Activated naive CD4-positive, alpha-beta T cell treated with anti-CD3 and anti-CD28 coated beads for 36 hours (primary cell): ENCODE results near the gene TXNRD1. TPM values are rescaled to one million over a fixed set of nuclear protein-coding genes. Genes with fewer than 3 reads are reported as not detected.
"Not testable (repeated sequence)": the region's sequence is repeated elsewhere in the genome, so short reads cannot be mapped to it uniquely, and the experiment has no call there.

Experiments used
- CTCF ChIA-PET: fragments of 350-600 bp; sonication (Branson Sonifier 250); formaldehyde crosslinking; loops from one replicate; lab custom pipeline; 2021; ENCODE audit warnings: antibody characterized with exemption; lab: Charles Lee
- DNase-seq: peaks from one replicate; pipeline ENCODE4 v3.0.0-alpha.2; 2020
- H3K27ac Mint-ChIP-seq: one replicate; pipeline ENCODE4 v1.8.0; 2021; ENCODE audit warnings: mild to moderate bottlenecking, mixed read lengths
- H3K27me3 Mint-ChIP-seq: one replicate; pipeline ENCODE4 v1.8.0; 2021; ENCODE audit warnings: low read depth, mixed read lengths
- H3K36me3 Mint-ChIP-seq: one replicate; pipeline ENCODE4 v1.8.0; 2021; ENCODE audit warnings: low read depth, mixed read lengths
- H3K4me1 Mint-ChIP-seq: one replicate; pipeline ENCODE4 v1.8.0; 2021; ENCODE audit warnings: low read depth, mixed read lengths
- H3K4me3 Mint-ChIP-seq: one replicate; pipeline ENCODE4 v1.8.0; 2021; ENCODE audit warnings: mild to moderate bottlenecking, moderate library complexity, mixed read lengths
- H3K9me3 Mint-ChIP-seq: one replicate; pipeline ENCODE4 v1.8.0; 2021; ENCODE audit warnings: mixed read lengths
- intact Hi-C: fragments of 100-400 bp; cut with micrococcal nuclease; formaldehyde crosslinking; loops from one replicate; pipeline ENCODE4 v1.15.1; 2023
- total RNA-seq, 2 experiments: library from RNA; stranded (reverse); gene quantifications; one replicate each; pipeline ENCODE4 v1.2.3, GENCODE V29; 2021

Gene TXNRD1
- total RNA-seq: 10 to 100 TPM; 86.0 to 86.9 TPM

DNA sequence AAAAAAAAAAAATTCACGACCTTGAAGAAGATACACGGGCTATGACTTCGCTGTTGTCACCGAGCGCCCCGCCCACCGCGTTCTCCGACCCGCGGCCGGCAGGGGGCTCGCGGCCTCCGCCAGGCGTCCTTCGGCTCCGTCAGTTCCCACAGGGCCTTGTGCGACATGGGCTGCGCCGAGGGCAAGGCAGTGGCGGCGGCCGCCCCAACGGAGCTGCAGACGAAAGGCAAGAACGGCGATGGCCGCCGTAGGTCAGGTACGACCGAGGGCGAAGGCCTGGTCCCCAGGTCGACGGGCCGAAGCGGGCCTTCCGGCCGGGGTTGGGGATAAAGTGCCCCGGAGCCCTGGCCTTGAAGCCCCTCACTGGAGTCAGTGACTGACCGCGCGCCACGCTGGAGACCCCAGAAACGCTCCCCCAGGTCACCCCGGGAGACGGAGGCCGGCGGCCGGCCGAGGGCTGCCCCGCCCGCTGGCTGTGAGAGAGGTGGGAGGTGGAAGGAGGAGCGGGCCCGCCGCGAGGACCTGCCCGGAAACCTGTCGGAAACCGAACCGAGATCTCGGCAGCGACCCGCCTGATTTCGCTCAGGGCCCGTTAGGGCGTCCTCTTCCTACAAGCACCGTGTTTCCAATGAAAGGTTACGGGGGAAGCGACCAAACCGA is at the start of gene TXNRD1:
Gene TXNRD1 (plus strand): TSS at position 142 of the 660 bp plus-strand sequence. CDS start 24 bp downstream, at position 166.
- Mint-ChIP-seq H3K4me1 (peaks cover 39% of the 10 kb centered on the region), H3K4me3 (peak within 1 kb of the TSS; percentile 65), H3K27ac (no peak within 1 kb of the TSS), H3K27me3 (no peaks in the 10 kb centered on the region), H3K36me3 (no peaks in the 10 kb centered on the region), H3K9me3 (no peaks in the 10 kb centered on the region)
- intact Hi-C loops: loop anchor here (1.0 to 10.0 kb wide), 10 partner anchors 73 to 838 kb away; partner anchors contain the start of genes CHST11, EID3 and SLC41A2
- DNase-seq: peak; percentile 88
- CTCF ChIA-PET: interaction anchor here (0.5 to 1.8 kb wide), 12 partner anchors 16 to 725 kb away, joined by 3 to 8 read pairs (median 4); partner anchors contain the start of gene EID3

DNA sequence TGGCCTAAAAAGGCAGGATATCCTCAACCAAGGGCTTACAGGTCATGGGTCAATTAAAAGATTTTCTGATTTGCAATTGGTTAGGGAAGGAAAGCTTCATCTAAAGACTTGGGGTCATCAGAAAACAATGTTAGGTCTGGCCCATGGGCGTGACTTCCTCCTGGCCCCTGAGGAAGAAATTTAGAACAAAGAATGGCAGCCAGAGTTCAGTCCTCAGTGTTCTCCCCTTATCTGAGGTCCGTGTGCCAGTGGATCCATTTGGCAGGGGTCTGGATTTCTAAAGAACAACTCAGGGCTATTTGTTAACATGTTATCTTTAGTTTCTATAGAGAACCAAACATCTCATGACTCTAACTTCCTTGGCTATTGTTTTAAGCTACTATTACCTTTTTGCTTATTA is 49.8 kb upstream of the TXNRD1 start:
- H3K36me3 Mint-ChIP-seq: no peaks in the 10 kb centered on the region
- DNase-seq: no peak
- H3K4me3 Mint-ChIP-seq: no peak overlapping the region
- peaks cover 6% of the 10 kb centered on the region for H3K4me1 Mint-ChIP-seq
- intact Hi-C loops: no loop called here
- no peaks in the 10 kb centered on the region for H3K27me3 Mint-ChIP-seq
- H3K27ac Mint-ChIP-seq: no peak overlapping the region
- CTCF ChIA-PET: no interaction called here
- no peaks in the 10 kb centered on the region for H3K9me3 Mint-ChIP-seq

DNA sequence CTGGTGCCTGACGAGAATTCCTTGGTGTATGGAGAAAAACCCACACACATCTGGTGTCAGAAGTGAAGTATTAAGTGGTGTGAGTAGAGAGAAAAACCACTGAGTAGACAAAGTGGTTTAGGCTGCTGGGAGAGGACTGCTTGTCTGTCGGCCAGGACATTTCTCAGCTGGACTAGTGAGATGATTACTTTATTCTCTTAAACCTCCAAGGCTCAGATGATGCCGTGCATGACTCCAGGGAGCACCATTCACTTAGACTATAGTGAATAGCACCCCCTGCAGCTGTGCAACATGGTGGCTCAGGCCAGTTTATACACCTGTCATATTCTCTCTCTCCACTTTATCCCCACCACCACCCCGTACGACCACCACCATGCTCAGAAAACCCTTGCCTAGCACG is 49.1 kb upstream of the TXNRD1 start:
- CTCF ChIA-PET: interaction anchor here (0.6 kb wide), 1 partner anchor 148 kb away, joined by 3 read pairs; no protein-coding TSS in a partner anchor
- H3K4me1 Mint-ChIP-seq: peaks cover 6% of the 10 kb centered on the region
- intact Hi-C loops: no loop called here
- H3K36me3 Mint-ChIP-seq: no peaks in the 10 kb centered on the region
- H3K27me3 Mint-ChIP-seq: no peaks in the 10 kb centered on the region
- DNase-seq: no peak
- no peaks in the 10 kb centered on the region for H3K9me3 Mint-ChIP-seq
- H3K4me3 Mint-ChIP-seq: no peak overlapping the region
- no peak overlapping the region for H3K27ac Mint-ChIP-seq

DNA sequence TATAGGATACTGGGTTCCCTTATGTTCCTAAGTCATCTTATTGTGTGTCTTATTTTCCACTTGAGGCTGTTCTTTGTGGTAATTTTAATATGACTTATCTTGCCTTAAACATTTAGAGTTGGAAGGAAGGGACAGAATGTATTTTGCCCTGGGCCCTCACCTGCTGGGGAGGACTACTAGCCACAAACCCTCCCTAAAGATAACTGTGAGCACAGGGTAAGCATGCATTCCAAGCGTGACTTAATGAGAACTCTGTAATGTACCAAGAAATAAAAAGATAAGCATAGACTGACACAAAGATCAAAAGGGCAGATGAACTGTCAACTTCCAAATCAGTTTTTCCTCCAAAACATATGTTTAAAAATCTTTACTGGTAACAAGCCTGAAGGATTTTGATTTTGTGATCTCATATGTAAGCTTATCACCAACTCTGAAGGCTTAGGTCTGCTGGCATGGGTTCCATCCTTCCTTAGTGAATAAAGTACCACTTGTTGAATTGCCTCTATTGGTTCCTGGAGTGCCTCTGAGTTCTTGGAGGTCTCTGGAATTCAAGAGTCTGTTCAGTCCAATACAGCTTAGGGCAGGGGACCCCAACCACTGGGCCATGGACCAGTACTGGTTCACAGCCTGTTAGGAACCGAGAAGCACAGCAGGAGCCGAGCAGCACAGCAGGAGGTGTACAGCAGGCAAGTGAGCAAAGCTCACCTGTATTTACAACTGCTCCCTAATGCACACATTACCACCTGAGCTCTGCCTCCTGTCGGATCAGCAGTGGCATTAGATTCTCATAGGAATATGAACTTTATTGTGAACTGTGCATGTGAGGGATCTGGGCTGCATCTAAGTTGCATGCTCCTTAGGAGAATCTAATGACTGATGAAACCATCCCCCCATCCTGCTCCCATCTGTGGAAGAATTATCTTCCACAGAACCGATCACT is 47.8 kb upstream of the TXNRD1 start:
- Mint-ChIP-seq H3K9me3 (no peaks in the 10 kb centered on the region), H3K4me3 (no peak overlapping the region), H3K36me3 (no peaks in the 10 kb centered on the region), H3K27me3 (no peaks in the 10 kb centered on the region), H3K4me1 (peaks cover 5% of the 10 kb centered on the region), H3K27ac (no peak overlapping the region)
- CTCF ChIA-PET: interaction anchor here (0.7 kb wide), 1 partner anchor 761 kb away, joined by 3 read pairs; no protein-coding TSS in a partner anchor
- no peak for DNase-seq
- intact Hi-C loops: no loop called here

DNA sequence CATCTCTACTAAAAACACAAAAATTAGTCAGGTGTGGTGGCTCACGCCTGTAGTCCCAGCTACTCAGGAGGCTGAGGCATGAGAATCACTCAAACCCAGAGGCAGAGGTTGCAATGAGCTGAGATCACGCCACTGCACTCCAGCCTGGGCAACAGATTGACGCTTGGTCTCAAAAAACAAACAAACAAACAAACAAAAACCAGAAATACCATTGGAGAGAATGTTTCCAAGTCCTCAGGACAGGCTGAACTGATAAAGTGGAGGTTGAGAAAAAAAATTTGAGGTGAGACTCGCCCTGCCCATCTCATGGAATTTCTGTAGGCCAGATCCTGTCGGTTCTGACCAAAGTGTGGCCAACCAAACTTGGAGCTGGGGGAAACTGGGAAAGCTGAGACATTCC is 47.0 kb upstream of the TXNRD1 start:
- intact Hi-C loops: no loop called here
- H3K4me1 Mint-ChIP-seq: peaks cover under 1% of the 10 kb centered on the region
- no peaks in the 10 kb centered on the region for H3K36me3 Mint-ChIP-seq
- H3K9me3 Mint-ChIP-seq: no peaks in the 10 kb centered on the region
- no peak for DNase-seq
- H3K27me3 Mint-ChIP-seq: no peaks in the 10 kb centered on the region
- CTCF ChIA-PET: no interaction called here
- no peak overlapping the region for H3K4me3 Mint-ChIP-seq
- H3K27ac Mint-ChIP-seq: no peak overlapping the region

DNA sequence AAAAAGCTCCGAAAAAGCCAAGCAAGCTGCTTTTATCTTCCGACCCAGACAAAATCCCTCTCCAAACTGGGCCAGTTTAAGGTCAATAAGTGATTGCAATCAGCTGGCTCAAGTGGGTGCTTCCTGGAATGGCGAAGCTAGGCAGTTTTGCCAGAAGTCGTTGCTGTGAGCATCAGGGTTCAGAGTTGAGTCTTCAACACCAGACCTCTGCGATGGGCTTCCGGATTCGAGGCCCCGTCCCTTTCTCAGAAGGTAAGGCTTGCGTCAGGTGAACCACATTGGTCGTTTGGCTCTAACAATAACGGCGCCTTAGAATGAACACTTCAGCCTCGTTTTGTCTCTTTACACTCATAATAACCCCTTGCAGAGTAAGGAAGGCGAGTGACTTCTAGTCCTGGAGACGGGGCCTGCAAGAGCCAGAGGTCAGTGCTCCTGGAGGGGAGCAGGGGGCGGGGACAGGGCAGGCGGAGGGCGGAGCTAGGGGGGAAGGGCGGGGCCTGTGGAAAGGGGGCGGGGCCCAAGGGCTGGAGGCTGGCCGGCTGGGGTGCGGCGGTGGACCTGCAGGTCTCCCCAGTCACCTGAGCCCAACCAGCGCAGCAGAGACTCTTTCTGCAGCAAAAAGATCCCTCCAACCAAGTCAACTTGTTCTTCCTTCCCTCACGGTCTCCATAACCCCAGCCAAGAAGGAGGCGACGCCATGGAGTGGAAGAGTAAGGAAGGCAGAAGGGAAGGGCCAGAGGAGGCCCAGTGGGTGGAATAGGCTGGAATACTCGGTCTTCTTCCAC is 43.6 kb upstream of the TXNRD1 start:
- Mint-ChIP-seq H3K36me3 (no peaks in the 10 kb centered on the region), H3K27ac (no peak overlapping the region), H3K9me3 (no peaks in the 10 kb centered on the region), H3K27me3 (no peaks in the 10 kb centered on the region), H3K4me1 (no peaks in the 10 kb centered on the region), H3K4me3 (no peak overlapping the region)
- DNase-seq: no peak
- CTCF ChIA-PET: no interaction called here
- intact Hi-C loops: no loop called here

DNA sequence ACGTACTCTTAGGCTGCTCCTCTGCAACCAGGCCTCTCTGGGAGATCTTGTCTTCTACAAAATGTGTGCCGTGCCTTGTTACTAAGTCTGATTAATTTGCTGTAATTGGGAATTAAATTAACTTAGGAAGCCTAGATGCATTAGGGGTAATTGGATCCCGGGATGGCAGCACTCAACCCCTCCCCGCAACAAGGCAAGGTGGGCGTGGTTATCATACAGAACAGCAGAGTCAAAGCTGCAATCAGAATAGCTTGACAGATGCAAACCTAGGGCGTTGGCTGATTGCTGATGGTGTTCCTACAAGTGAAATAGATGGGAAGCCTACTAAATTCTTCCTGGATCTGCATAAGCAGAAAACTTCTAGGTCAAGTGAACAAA is 43.0 kb upstream of the TXNRD1 start:
- CTCF ChIA-PET: no interaction called here
- Mint-ChIP-seq H3K27me3 (no peaks in the 10 kb centered on the region), H3K9me3 (no peaks in the 10 kb centered on the region)

DNA sequence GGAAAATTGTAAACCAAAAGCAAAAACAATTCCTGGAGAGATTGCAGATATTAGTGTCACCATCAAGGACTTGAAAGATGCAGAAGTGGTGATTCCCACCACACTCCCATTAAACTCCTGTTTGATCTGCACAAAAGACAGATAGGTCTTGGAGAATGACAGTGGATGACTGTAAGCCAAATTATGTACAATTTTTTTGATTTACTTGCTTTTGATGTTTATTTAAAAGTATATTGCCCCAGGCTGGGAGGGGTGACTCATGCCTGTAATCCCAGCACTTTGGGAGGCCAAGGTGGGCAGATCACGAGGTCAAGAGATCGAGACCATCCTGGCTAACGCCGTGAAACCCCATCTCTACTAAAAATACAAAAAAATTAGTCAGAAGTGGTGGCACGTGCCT is 41.8 kb upstream of the TXNRD1 start:
- H3K27me3 Mint-ChIP-seq, intact Hi-C loops, H3K27ac Mint-ChIP-seq, CTCF ChIA-PET, H3K4me1 Mint-ChIP-seq, DNase-seq, H3K4me3 Mint-ChIP-seq, H3K36me3 Mint-ChIP-seq, H3K9me3 Mint-ChIP-seq: not testable (repeated sequence)

More for the DNA sequence above, 43.0 kb upstream of the TXNRD1 start:
- intact Hi-C loops: no loop called here
- Mint-ChIP-seq H3K27ac (no peak overlapping the region), H3K4me3 (no peak overlapping the region), H3K36me3 (no peaks in the 10 kb centered on the region), H3K4me1 (peaks cover 5% of the 10 kb centered on the region)
- DNase-seq: no peak

DNA sequence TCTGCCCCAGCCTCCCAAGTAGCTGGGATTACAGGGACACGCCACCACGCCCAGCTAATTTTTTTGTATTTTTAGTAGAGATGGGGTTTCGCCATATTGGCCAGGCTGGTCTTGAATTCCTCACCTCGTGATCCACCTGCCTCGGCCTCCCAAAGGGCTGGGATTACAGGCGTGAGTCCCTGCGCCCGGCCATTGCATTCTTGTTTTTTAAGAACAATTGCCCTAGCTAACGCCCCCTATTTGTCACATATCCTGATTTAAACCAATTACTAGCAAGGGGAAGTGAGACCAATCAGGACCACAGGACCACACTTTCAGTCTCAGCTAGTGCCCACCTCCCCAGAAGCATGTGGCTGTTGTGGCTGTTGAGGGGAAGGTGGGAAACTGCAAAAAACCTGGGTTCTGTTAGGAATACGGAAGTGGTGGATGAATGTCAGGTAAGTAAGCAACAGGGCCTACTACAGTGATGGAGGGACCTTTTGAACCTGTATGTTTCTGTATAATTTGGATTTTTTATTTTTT is 39.8 kb upstream of the TXNRD1 start:
- no peak for DNase-seq
- no peaks in the 10 kb centered on the region for H3K27me3 Mint-ChIP-seq

DNA sequence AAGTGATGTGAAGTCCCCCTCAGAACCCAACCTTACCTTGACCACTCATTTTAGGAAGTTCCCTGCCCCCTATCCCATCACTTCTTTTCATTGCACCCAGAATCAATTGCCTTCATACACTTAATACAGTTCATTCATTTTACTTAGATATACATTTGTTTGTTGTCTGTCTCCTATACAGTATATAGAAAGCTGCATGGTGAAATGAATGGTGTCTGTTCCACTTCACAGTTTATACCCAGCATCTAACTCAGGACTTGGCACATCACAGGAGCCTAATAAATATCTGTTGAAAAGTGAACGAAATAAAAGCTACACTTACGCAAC is 38.3 kb upstream of the TXNRD1 start:
- Mint-ChIP-seq H3K4me1 (peaks cover 7% of the 10 kb centered on the region), H3K27me3 (no peaks in the 10 kb centered on the region), H3K36me3 (no peaks in the 10 kb centered on the region), H3K9me3 (no peaks in the 10 kb centered on the region), H3K27ac (no peak overlapping the region), H3K4me3 (no peak overlapping the region)
- intact Hi-C loops: no loop called here
- no peak for DNase-seq
- CTCF ChIA-PET: no interaction called here

More for the DNA sequence above, 39.8 kb upstream of the TXNRD1 start:
- H3K4me3 Mint-ChIP-seq: no peak overlapping the region
- H3K36me3 Mint-ChIP-seq: no peaks in the 10 kb centered on the region
- H3K4me1 Mint-ChIP-seq: peaks cover 7% of the 10 kb centered on the region
- H3K9me3 Mint-ChIP-seq: no peaks in the 10 kb centered on the region
- intact Hi-C loops: no loop called here
- CTCF ChIA-PET: interaction anchor here (0.6 kb wide), 1 partner anchor 702 kb away, joined by 4 read pairs; no protein-coding TSS in a partner anchor
- no peak overlapping the region for H3K27ac Mint-ChIP-seq

DNA sequence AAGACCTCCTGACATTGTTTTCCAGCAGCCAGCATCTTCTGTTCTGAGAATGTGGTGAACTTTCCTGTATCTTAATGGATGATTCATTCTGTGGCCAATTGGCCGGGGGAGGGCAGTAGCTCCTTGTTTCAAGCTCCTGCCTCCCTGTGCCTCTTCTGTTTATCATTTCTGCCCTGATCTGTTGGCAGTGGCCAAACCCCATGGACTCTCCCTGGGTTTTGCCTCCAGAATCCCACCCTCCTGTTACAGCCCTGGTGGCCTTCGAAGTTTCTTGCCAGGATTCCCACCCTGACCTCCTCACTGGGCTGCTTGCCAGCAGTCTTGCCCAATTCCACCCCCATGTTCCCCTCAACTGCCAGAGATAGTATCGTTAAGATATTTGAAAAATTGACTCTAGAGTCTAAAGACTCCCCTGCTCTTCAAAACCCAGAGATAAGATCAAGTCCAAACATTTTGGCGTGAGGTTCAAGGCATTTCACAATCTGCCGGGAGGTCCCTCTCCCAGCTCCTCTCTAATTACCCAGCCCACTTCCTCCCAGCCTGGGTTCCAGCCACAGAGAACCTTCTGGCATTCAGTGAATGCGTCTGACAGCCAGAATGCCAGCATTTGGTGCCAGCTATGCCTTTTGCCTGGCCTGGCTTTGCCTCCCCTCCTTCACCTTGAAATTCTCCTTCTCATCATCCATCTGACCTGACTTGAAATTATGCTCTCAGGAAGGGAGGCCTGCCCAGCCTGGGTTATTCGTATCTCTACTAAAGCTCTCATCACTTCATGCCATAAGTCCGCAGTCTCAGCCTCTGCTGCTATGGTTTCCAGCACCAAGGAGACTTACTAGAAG is 37.7 kb upstream of the TXNRD1 start:
- no peaks in the 10 kb centered on the region for H3K36me3 Mint-ChIP-seq
- no peaks in the 10 kb centered on the region for H3K27me3 Mint-ChIP-seq
- DNase-seq: peak; percentile 27
- H3K9me3 Mint-ChIP-seq: no peaks in the 10 kb centered on the region
- H3K27ac Mint-ChIP-seq: no peak overlapping the region
- intact Hi-C loops: no loop called here
- H3K4me1 Mint-ChIP-seq: peaks cover 7% of the 10 kb centered on the region
- no peak overlapping the region for H3K4me3 Mint-ChIP-seq
- CTCF ChIA-PET: no interaction called here
